ENCODE results near the gene NRXN3. TPM values are rescaled to one million over a fixed set of nuclear protein-coding genes. Genes with fewer than 3 reads are reported as not detected.

The NRXN3 gene
- total RNA-seq, 4 donors from 2014 or later = 4.1 to 11.9 (median 5.8) TPM

- in situ Hi-C loops (cut with MboI; ENCODE audit: low pct_ligation_motif_present in 1 of 4, low pct_unique_long_range_greater_than_20kb in 1 of 4, low sequenced_read_pairs in 3 of 4) (no loop called here), intact Hi-C loops (cut with DNase I; ENCODE audit: low total_unique reads) (no loop called here)
- no peak for TF ChIP-seq POLR2A (IDR thresholded peaks at IDR 0.05)
- no peak for TF ChIP-seq POLR2AphosphoS5 (IDR thresholded peaks at IDR 0.05)
These were observed 3.3 kb downstream of the NRXN3 start for GRCh38 chr14:78173346-78174035.

GRCh38 chr14:78175412-78175811 is 5.2 kb downstream of the NRXN3 start:
- Histone ChIP-seq H3K4me3 (no peak overlapping the region), H3K27ac (no peak overlapping the region), H3K27me3 (no peaks in the 10 kb centered on the region), H3K9me3 (no peaks in the 10 kb centered on the region), H3K36me3 (no peaks in the 10 kb centered on the region), H3K4me1 (peaks cover 0 to 4% (median 1%) of the 10 kb centered on the region in 4 donors)
- WGBS, 2 donors (ENCODE audit: low coverage in 1 of 2) = 91% methylated on average over 9 of the region's 9 CpGs; no CpG with 5 or more reads in 1 of the 2 donors
- no peak for TF ChIP-seq CTCF (IDR thresholded peaks at IDR 0.05)
- TF ChIP-seq POLR2A (IDR thresholded peaks at IDR 0.05) = no peak
- TF ChIP-seq EP300 (IDR thresholded peaks at IDR 0.05; ENCODE audit: low read depth) = no peak
- no peak for TF ChIP-seq POLR2AphosphoS5 (IDR thresholded peaks at IDR 0.05)
- in situ Hi-C loops (cut with MboI; ENCODE audit: low pct_ligation_motif_present in 1 of 4, low pct_unique_long_range_greater_than_20kb in 1 of 4, low sequenced_read_pairs in 3 of 4) (no loop called here), intact Hi-C loops (cut with DNase I; ENCODE audit: low total_unique reads) (no loop called here)
- DNase-seq = no peak

More at GRCh38 chr14:78173346-78174035, 3.3 kb downstream of the NRXN3 start:
- 87 to 95% methylated on average over 14 to 21 of the region's 21 CpGs for WGBS, 2 donors (ENCODE audit: low coverage in 1 of 2)
- peaks cover 0 to 5% (median 2%) of the 10 kb centered on the region in 4 donors for H3K4me1 ChIP-seq
- no peak for DNase-seq
- H3K9me3 ChIP-seq = no peaks in the 10 kb centered on the region
- H3K4me3 ChIP-seq = no peak overlapping the region
- H3K27ac ChIP-seq = no peak overlapping the region
- H3K27me3 ChIP-seq = no peaks in the 10 kb centered on the region
- H3K36me3 ChIP-seq = no peaks in the 10 kb centered on the region

GRCh38 chr14:78178071-78178470 is 7.9 kb downstream of the NRXN3 start:
- intact Hi-C loops (cut with DNase I; ENCODE audit: low total_unique reads) (no loop called here), in situ Hi-C loops (cut with MboI; ENCODE audit: low pct_ligation_motif_present in 1 of 4, low pct_unique_long_range_greater_than_20kb in 1 of 4, low sequenced_read_pairs in 3 of 4) (no loop called here)
- Histone ChIP-seq H3K27ac (no peak overlapping the region), H3K4me3 (no peak overlapping the region), H3K27me3 (no peaks in the 10 kb centered on the region), H3K9me3 (no peaks in the 10 kb centered on the region), H3K36me3 (no peaks in the 10 kb centered on the region), H3K4me1 (no peaks in the 10 kb centered on the region)
- TF ChIP-seq CTCF (IDR thresholded peaks at IDR 0.05) (no peak), POLR2AphosphoS5 (IDR thresholded peaks at IDR 0.05) (no peak), EP300 (IDR thresholded peaks at IDR 0.05; ENCODE audit: low read depth) (no peak)
- WGBS, 2 donors (ENCODE audit: low coverage in 1 of 2) = 92% methylated on average over 3 of the region's 3 CpGs; no CpG with 5 or more reads in 1 of the 2 donors
- no peak for DNase-seq

GRCh38 chr14:78178971-78179370 is 8.8 kb downstream of the NRXN3 start:
- in situ Hi-C loops (cut with MboI; ENCODE audit: low pct_ligation_motif_present in 1 of 4, low pct_unique_long_range_greater_than_20kb in 1 of 4, low sequenced_read_pairs in 3 of 4) = no loop called here
- Histone ChIP-seq H3K4me3 (no peak overlapping the region), H3K27ac (no peak overlapping the region), H3K36me3 (no peaks in the 10 kb centered on the region), H3K27me3 (no peaks in the 10 kb centered on the region), H3K9me3 (no peaks in the 10 kb centered on the region), H3K4me1 (no peaks in the 10 kb centered on the region)
- intact Hi-C loops (cut with DNase I; ENCODE audit: low total_unique reads) = no loop called here
- TF ChIP-seq POLR2A (IDR thresholded peaks at IDR 0.05) = no peak
- no peak for TF ChIP-seq EP300 (IDR thresholded peaks at IDR 0.05; ENCODE audit: low read depth)
- DNase-seq = no peak
- WGBS, 2 donors (ENCODE audit: low coverage in 1 of 2) = 67 to 79% methylated on average over 1 to 3 of the region's 3 CpGs

GRCh38 chr14:78181270-78181669 is 11.1 kb downstream of the NRXN3 start:
- Histone ChIP-seq H3K27me3 (no peaks in the 10 kb centered on the region), H3K36me3 (no peaks in the 10 kb centered on the region), H3K27ac (no peak overlapping the region), H3K4me3 (no peak overlapping the region), H3K9me3 (no peaks in the 10 kb centered on the region), H3K4me1 (no peaks in the 10 kb centered on the region)
- intact Hi-C loops (cut with DNase I; ENCODE audit: low total_unique reads) (no loop called here), in situ Hi-C loops (cut with MboI; ENCODE audit: low pct_ligation_motif_present in 1 of 4, low pct_unique_long_range_greater_than_20kb in 1 of 4, low sequenced_read_pairs in 3 of 4) (no loop called here)
- no peak for TF ChIP-seq EP300 (IDR thresholded peaks at IDR 0.05; ENCODE audit: low read depth)
- no peak for TF ChIP-seq POLR2AphosphoS5 (IDR thresholded peaks at IDR 0.05)
- DNase-seq = no peak
- 60 to 79% methylated on average over 1 to 3 of the region's 3 CpGs for WGBS, 2 donors (ENCODE audit: low coverage in 1 of 2)
